GM23248 (cell line): ENCODE measurements around the gene TMEM38A. TPM values are rescaled to one million over a fixed set of nuclear protein-coding genes. Genes with fewer than 3 reads are reported as not detected.
"Not testable (repeated sequence)": the region's sequence is repeated elsewhere in the genome, so short reads cannot be mapped to it uniquely, and the experiment has no call there.

ENCODE experiments used
- DNase-seq: peaks from one replicate; pipeline ENCODE4 v3.0.0-alpha.2; 2015
- H2AFZ ChIP-seq: fragments of 200-600 bp; sonication (generic); 2 replicates; pipeline ENCODE4 v1.6.1; 2016; ENCODE audit warnings: antibody characterized with exemption
- H3F3A ChIP-seq: fragments of 200-600 bp; sonication (generic); 2 replicates; pipeline ENCODE4 v1.6.1; 2016; ENCODE audit warnings: mild to moderate bottlenecking, antibody characterized with exemption, mixed run types; ENCODE audit not compliant: insufficient read depth
- H3K27ac ChIP-seq: fragments of 200-600 bp; sonication (generic); 2 replicates; pipeline ENCODE4 v1.5.1; 2016; ENCODE audit warnings: mild to moderate bottlenecking
- H3K27me3 ChIP-seq: fragments of 200-600 bp; sonication (generic); replicated peaks from 2 replicates; pipeline ENCODE4 v1.6.1; 2016; ENCODE audit warnings: mild to moderate bottlenecking; ENCODE audit not compliant: insufficient read depth
- H3K36me3 ChIP-seq: fragments of 200-600 bp; sonication (generic); 2 replicates; pipeline ENCODE4 v1.6.1; 2016; ENCODE audit warnings: low read depth, mild to moderate bottlenecking
- H3K4me1 ChIP-seq: fragments of 200-600 bp; sonication (generic); 2 replicates; pipeline ENCODE4 v1.6.1; 2016; ENCODE audit warnings: mild to moderate bottlenecking; ENCODE audit not compliant: insufficient read depth
- H3K4me2 ChIP-seq: fragments of 200-600 bp; sonication (generic); one replicate; pipeline ENCODE4 v1.6.1; 2016; ENCODE audit warnings: mild to moderate bottlenecking; ENCODE audit not compliant: unreplicated experiment
- H3K4me3 ChIP-seq: fragments of 200-600 bp; sonication (generic); 2 replicates; pipeline ENCODE4 v1.5.1; 2016; ENCODE audit warnings: mild to moderate bottlenecking
- H3K79me2 ChIP-seq: fragments of 200-600 bp; sonication (generic); 2 replicates; pipeline ENCODE4 v1.6.1; 2016; ENCODE audit warnings: mild to moderate bottlenecking; ENCODE audit not compliant: insufficient read depth
- H3K9ac ChIP-seq: fragments of 200-600 bp; sonication (generic); 2 replicates; pipeline ENCODE4 v1.6.1; 2016; ENCODE audit warnings: mild to moderate bottlenecking
- H3K9me2 ChIP-seq: fragments of 200-600 bp; sonication (generic); 2 replicates; pipeline ENCODE4 v1.6.1; 2016; ENCODE audit warnings: mixed run types, mild to moderate bottlenecking, moderate library complexity; ENCODE audit not compliant: insufficient read depth
- H3K9me3 ChIP-seq: fragments of 200-600 bp; sonication (generic); one replicate; pipeline ENCODE4 v1.6.1; 2017; ENCODE audit warnings: low read depth
- H4K20me1 ChIP-seq: fragments of 200-600 bp; sonication (generic); 2 replicates; pipeline ENCODE4 v1.6.0; 2016; ENCODE audit not compliant: insufficient read depth
- EZH2 ChIP-seq: fragments of 200-600 bp; sonication (generic); IDR thresholded peaks from 2 replicates; pipeline ENCODE4 v1.6.1; 2018; ENCODE audit warnings: antibody characterized with exemption, mild to moderate bottlenecking; ENCODE audit not compliant: insufficient read depth, poor library complexity, severe bottlenecking
- EZH2phosphoT487 ChIP-seq: fragments of 200-600 bp; sonication (generic); IDR thresholded peaks from 2 replicates; pipeline ENCODE4 v1.6.1; 2018; ENCODE audit warnings: antibody characterized with exemption, moderate library complexity, mild to moderate bottlenecking, low read depth; ENCODE audit not compliant: insufficient read depth
- WGBS, 2 experiments: methylation state at CpG; one replicate each; pipeline ENCODE4 v1.1.6; 2015 to 2017; ENCODE audit warnings: low lambda C conversion rate in 2 of 2, low coverage in 1 of 2; ENCODE audit errors: missing lambda C conversion rate in 2 of 2; 5-methylcytosine and 5-hydroxymethylcytosine counted together
- in situ Hi-C: fragments of 300-500 bp; cut with MboI; formaldehyde crosslinking; loops from 2 replicates; pipeline ENCODE4 v1.15.0; 2020
- polyA plus RNA-seq: library from polyadenylated mRNA; unstranded; fragments of >200 nt; fragmentation: Nextera tagmentation; extraction: Ambion mirVana; gene quantifications from 2 replicates; pipeline ENCODE4 v1.2.1, GENCODE V29; 2016
- total RNA-seq: library from RNA; depleted of rRNA; stranded (reverse); fragments of >200 nt; shearing (Covaris generic); gene quantifications from 2 replicates; pipeline ENCODE4 v1.2.3, GENCODE V29; 2014

The TMEM38A gene
- total and polyA plus RNA-seq, 2 experiments from 2014 or later, result 1.3 to 1.6 TPM

DNA sequence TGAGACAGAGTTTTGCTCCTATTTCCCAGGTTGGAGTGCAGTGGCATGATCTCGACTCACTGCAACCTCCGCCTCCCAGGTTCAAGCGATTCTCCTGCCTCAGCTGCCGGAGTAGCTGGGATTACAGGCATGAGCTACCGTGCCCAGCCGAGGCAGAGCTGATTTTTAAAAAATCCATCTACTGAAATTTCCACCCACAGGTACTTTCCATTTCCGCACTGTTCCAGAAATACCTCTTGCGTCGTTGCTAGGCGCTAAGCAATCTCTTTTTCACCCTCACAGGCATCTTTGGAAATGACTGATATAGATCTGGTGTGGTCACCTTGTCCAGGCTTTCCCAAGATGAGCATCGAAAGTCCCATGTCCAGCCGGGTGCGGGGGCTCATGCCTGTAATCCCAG is 9.4 kb downstream of the TMEM38A start:
- Histone ChIP-seq H3K36me3 (no peaks in the 10 kb centered on the region), H3K27ac (no peak overlapping the region), H3K9me3 (no peaks in the 10 kb centered on the region), H3K4me1 (no peaks in the 10 kb centered on the region), H3K79me2 (no peaks in the 10 kb centered on the region), H3K4me3 (no peak overlapping the region), H3F3A (no peaks in the 10 kb centered on the region), H4K20me1 (no peaks in the 10 kb centered on the region), H3K9me2 (no peaks in the 10 kb centered on the region), H3K9ac (no peak overlapping the region), H3K4me2 (no peak overlapping the region), H3K27me3 (no peaks in the 10 kb centered on the region), H2AFZ (no peak overlapping the region)
- in situ Hi-C loops, result no loop called here
- no peak for DNase-seq
- TF ChIP-seq EZH2, result no peak
- WGBS, 2 experiments, result 90 to 92% methylated on average over 13 of the region's 13 CpGs

DNA sequence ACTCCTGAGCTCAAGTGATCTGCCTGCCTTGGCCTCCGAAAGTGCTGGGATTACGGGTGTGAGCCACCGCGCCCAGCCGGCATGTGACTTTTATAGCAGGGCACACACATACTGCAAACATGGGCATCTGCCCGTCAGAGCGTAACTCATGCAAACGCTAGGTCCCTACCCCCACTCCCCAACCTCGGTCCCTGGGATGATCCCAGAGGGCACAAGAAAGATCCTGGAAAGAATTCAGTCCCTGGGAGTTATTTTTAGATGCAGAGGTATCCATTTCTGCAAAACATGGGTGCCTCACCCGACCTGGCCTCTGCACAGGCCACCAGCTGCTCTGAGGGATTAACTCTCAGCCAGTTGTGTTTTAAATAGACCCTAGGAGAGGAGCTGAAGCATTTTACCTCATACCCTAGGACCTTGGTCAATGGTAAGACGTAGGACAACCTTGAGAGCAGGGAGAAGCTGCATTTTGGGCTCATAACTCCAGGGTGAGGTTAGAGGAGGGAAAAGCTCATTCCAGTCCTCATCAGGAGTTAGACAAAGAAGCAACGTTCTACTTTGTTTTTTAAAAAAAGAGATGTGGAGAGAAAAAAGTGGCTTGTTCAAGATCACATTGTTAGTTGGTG is 10.8 kb downstream of the TMEM38A start:
- in situ Hi-C loops, result no loop called here
- H3K9me2 ChIP-seq, result no peaks in the 10 kb centered on the region
- H3K4me2 ChIP-seq, result no peak overlapping the region
- H3F3A ChIP-seq, result no peaks in the 10 kb centered on the region
- H3K9me3 ChIP-seq, result no peaks in the 10 kb centered on the region
- H3K4me1 ChIP-seq, result no peaks in the 10 kb centered on the region
- H3K79me2 ChIP-seq, result no peaks in the 10 kb centered on the region
- no peak overlapping the region for H3K9ac ChIP-seq
- no peak overlapping the region for H3K27ac ChIP-seq
- no peaks in the 10 kb centered on the region for H3K27me3 ChIP-seq
- no peaks in the 10 kb centered on the region for H4K20me1 ChIP-seq
- DNase-seq, result no peak
- WGBS, 2 experiments, result 77 to 78% methylated on average over 12 of the region's 12 CpGs
- no peak overlapping the region for H2AFZ ChIP-seq
- TF ChIP-seq EZH2phosphoT487 (no peak), EZH2 (no peak)
- H3K36me3 ChIP-seq, result no peaks in the 10 kb centered on the region
- no peak overlapping the region for H3K4me3 ChIP-seq

DNA sequence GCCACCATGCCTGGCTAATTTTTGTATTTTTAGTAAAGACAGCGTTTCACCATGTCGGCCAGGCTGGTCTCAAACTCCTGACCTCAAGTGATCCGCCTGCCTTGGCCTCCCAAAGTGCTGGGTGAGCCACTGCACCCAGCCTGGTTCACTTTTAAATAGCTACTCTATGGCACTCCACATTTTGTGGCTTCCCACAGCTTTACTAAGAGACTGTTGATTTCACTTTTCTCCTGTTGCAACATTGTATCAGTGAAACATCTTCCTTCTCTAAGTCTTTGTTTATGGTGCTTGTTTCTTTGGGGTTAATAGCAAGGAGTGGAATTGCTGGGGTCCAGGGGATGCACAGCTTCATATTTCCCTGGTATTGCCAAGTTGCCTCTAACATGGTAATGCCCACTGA is 12.3 kb downstream of the TMEM38A start:
- WGBS, 2 experiments, result 59 to 66% methylated on average over 3 of the region's 3 CpGs
- Histone ChIP-seq H3K27me3 (no peaks in the 10 kb centered on the region), H4K20me1 (no peaks in the 10 kb centered on the region), H3F3A (no peaks in the 10 kb centered on the region), H3K9ac (no peak overlapping the region), H3K4me2 (no peak overlapping the region), H3K36me3 (no peaks in the 10 kb centered on the region), H3K4me1 (no peaks in the 10 kb centered on the region), H3K4me3 (no peak overlapping the region), H3K9me3 (no peaks in the 10 kb centered on the region), H2AFZ (no peak overlapping the region), H3K9me2 (no peaks in the 10 kb centered on the region), H3K79me2 (no peaks in the 10 kb centered on the region), H3K27ac (no peak overlapping the region)
- in situ Hi-C loops, result no loop called here
- no peak for DNase-seq
- TF ChIP-seq EZH2phosphoT487, result no peak
- no peak for TF ChIP-seq EZH2

DNA sequence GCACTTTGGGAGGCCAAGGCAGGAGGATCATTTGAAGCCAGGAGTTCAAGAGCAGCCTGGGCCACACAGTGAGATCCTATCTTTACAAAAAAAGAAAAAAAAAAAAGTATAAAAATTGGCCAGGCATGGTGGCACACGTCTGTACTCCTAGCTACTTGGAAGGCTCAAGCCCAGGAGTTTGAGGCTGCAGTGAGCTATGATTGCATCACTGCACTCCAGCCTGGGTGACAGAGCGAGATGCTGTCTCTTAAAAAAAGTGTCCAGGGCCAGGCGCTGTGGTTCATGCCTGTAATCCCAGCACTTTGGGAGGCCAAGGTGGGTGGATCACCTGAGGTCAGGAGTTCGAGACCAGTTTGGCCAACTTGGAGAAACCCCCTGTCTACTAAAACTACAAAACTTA is 12.9 kb downstream of the TMEM38A start:
- H3K79me2 ChIP-seq, H3K27me3 ChIP-seq, DNase-seq, H3K9me2 ChIP-seq, H3K36me3 ChIP-seq, H3K4me3 ChIP-seq, H3K9ac ChIP-seq, H3K27ac ChIP-seq, in situ Hi-C loops, H2AFZ ChIP-seq, H3K4me1 ChIP-seq, H3K9me3 ChIP-seq, H4K20me1 ChIP-seq, H3F3A ChIP-seq, H3K4me2 ChIP-seq: not testable (repeated sequence)
- WGBS, 2 experiments, result 64 to 69% methylated on average over 4 of the region's 4 CpGs
